Nucleus accumbens (tissue), 56 donors: Measurements from ENCODE around the gene CNTNAP2.
A peak's percentile ranks its signal among the peaks of the same experiment; 100 is the strongest.

ENCODE experiments used
- DNase-seq, 56 donors: peaks; one replicate each; lab custom pipeline; 2025; lab: John Stamatoyannopoulos, UW

The CNTNAP2 gene

DNA sequence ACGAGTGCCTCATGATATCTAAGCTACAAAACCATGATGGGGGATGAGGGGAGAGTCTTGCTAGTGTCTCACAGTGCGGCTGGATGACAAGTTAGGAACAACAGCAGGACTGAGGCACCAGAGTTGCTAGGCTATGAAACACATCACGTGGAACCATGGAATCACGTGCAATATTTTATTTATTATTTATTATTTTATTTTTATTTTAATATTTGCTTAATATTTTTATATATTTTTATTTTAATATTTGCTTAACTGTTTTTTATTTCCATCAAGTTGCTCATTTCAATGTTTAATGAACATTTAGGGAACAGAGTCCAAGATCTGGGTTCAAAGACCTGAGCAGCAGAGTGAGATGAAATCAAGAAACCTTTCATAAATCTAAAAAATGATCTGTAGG is 614.6 kb downstream of the CNTNAP2 start:
- no peak for DNase-seq

DNA sequence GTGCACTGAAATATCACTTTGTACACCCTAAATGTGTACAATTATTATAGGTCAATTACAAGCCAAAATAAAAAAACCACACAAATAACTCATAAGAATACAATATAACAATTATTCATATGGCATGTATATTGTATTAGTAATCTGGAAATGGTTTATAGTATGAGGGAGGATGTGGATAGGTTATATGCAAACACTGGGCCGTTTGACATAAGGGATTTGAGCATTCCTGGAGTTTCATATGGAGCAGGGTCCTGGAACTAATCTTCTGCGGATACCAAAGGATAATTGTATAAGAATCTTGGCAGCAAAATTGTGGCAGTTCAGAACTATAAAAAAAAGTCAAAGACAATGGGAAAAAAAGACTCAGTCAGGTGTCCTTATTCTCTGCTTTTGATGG is 619.4 kb downstream of the CNTNAP2 start:
- DNase-seq, result no peak

- no peak for DNase-seq
These were observed 620.0 kb downstream of the CNTNAP2 start for GRCh38 chr7:146736446-146737190.

- DNase-seq, result no peak
These were observed 623.4 kb downstream of the CNTNAP2 start for GRCh38 chr7:146740039-146740438.

DNA sequence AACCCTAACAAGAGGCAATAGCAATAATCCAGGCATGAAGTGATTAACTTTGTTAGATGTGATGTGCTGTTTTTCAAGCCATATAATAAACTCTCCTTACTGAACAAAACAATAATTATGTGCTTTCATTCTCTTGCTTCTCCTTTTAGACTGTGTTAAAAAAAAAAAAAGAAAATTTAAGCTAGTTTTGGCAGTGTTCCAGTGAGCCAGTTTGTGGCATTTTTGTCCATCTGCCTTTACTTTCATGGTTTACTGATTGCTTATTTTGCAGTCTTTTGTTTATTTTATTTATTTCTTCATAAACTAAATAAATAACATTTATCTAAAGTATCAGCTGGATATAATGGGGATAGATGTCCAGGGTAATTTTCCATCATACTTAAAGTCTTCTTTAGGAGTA is 625.3 kb downstream of the CNTNAP2 start:
- no peak for DNase-seq

DNA sequence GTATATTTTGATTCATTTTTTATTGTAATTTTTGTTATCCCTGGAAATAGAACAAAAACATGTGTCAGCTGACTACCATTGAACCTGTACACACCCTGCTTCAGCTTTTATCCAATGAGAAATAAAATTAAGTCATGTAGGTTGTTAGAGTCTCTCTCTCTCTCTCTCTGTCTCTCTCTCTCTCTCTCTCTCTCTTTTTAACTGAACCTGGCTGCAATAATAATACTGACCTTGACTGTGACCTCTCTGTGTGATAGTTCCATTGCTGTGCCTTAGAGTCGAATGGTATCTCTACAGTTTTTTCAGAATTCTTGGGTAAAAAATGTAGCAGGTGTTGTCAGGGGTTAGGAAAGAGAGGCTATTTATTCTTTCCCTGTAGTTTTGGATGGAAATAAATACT is 637.8 kb downstream of the CNTNAP2 start:
- no peak for DNase-seq

- no peak for DNase-seq
These were observed 639.0 kb downstream of the CNTNAP2 start for GRCh38 chr7:146755585-146755984.

- no peak for DNase-seq
These were observed 647.9 kb downstream of the CNTNAP2 start for GRCh38 chr7:146764458-146764857.

DNA sequence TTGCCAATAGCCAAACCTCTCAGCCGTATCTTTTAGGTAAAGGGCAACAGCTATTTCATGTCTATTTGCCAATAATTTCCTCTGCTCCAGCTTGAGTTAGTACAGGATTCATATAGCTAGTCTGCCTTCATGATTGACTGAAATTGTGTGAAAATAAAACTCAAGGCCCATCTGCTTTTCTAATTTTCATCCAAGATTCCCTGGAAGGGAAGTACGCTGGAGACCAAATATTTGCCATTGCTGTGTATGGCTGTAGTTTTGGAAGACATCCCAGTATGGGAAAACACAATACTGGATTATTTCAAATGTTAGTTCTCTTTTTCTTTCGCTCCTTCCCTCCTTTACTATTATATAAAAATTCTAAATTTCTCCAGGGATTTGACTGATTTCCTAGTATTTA is 652.4 kb downstream of the CNTNAP2 start:
- DNase-seq, result no peak

DNA sequence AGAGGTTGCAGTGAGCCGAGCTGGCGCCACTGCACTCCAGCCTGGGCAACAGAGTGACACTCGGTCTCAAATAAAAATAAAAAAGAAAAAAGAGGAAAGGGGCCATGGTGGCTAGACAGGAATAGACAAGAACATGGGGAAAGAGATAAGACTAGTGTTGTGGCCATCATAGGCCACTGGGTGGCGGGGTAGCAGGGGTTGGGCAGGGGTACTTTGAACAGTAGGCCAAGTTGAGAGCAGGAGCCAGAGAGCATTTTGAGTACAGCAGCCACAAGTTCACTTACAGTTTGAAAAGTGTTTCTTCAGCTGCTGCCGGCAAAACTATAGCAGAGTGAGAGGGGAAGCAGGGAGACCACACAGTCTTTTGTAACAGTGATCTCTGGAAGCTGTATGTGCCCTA is 656.0 kb downstream of the CNTNAP2 start:
- DNase-seq, result no peak

GRCh38 chr7:146773506-146773905 is 656.9 kb downstream of the CNTNAP2 start:
- no peak for DNase-seq

DNA sequence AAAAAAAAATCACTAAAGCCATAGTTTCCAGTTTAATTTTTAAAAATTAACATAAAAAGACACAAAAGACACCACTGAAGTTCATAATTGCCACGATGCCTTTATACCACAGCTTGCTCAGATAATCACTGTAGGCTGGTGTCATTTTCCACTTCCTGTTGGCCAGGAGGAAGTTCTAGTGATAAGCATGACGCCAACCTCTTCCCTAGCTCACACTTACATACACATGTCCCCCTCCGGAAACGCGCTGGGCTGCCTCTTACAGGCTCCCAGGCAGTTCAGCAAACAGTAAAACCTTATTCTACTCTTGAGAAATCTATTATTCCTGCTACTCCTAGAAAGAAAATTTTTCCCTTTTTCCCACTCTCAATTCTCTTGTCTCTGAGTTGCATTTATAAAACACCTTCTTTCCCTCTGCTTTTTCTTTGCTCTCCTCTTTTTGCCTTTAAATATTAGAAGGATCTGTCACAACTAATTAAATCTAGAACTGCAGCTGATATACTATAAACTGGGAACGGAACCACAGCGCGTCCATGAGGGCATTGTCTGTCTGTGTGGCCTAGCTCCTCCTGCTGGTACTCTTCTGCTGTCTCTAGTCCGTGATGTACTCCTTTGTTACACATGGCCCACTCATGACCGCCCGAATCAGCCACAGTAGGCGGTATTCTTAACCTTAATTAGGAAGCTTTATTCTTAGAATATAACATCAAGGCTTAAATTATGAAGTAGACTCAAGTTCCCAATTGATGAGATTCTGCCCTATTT is 664.9 kb downstream of the CNTNAP2 start:
- DNase-seq, result no peak

DNA sequence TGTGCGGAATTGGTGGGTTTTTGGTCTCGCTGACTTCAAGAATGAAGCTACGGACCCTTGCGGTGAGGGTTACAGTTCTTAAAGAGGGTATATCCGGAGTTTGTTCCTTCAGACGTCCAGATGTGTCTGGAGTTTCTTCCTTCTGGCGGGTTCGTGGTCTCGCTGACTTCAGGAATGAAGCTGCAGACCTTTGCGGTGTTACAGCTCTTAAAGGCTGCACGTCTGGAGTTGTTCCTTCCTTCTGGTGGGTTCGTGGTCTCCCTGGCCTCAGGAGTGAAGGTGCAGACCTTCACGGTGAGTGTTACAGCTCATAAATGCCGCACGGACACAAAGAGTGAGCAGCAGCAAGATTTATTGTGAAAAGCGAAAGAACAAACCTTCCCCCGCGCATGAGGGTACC is 670.7 kb downstream of the CNTNAP2 start:
- no peak for DNase-seq

GRCh38 chr7:146788008-146788407 is 671.4 kb downstream of the CNTNAP2 start:
- no peak for DNase-seq

DNA sequence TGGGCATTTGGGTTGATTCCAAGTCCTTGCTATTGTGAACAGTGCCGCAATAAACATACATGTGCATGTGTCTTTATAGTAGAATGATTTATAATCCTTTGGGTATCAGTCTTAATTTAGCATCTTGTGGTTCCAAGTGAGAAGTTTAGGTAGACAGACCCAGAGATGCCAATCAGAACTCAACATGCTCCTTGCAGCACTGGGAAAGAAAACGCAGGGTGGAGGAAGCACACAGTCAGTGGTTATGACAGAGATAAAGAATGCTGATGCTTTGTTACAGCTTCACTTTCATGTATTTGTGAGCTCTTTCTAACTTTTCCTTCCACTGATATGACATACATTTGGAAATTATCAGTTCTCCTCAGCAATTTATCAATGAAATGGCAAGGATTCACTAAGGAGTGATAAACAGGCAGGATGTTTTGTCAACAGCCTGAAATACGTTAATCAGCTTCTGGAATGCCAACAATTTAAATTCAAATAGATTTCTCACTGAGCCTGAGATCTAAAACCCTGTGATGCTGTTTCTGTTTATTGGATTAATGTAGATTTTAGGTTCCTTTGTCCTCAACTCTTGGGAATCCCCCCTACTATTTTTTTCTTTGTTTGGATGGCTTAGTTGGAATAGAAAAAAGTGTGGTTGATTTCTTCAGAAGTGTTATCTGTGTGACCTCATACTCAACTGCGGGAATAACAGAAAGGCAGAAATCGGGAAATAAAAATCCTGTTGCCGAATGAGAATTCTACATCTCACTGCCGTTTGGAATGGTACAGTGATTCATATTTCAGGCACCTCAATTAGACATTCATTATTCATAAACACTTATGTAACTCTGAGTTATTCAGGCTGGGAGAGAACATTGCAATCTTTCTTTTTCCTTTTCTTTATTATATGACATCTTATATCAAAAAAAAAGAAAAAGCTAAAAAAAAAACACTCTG is 675.0 kb downstream of the CNTNAP2 start:
- peak in 1 of 56 donors; percentile 16 for DNase-seq

GRCh38 chr7:146804620-146805019 is 688.0 kb downstream of the CNTNAP2 start:
- no peak for DNase-seq

DNA sequence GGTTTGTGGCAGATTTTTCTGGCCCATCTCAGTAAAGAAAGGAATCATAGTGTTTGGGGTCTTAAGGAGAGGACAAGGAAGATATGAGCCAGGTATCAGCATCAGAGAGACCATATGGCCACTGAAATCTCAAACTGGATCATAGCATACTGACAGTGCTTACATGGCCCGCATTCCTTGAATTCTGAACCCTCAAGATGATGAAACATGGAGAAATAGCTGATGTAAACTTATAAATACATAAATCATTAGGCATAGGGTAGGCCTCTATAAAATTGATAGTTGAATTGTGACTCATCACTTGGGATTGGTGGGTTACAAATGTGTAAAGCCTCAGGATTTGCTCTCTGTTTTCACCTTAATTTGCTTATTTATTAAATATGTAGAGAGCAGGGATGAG is 688.5 kb downstream of the CNTNAP2 start:
- no peak for DNase-seq

DNA sequence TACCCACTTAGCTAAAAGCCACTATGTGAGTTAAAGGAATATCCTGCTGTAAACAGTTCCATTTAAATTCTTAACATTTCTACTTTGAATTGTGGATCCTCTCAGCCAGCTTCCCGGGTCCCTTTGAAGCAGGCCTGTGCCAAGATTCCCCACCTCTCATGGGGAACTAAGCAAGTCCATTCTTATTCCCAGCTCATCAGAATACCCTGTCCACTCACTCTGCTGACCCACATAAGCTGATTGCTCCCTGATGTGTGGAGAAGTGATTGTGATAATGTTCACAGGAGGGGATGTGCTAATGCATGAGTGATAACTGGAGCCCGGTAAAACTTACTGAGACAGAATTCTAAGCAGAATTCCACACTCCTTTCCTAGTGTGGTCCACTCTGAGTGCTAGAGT is 709.7 kb downstream of the CNTNAP2 start:
- DNase-seq, result no peak

DNA sequence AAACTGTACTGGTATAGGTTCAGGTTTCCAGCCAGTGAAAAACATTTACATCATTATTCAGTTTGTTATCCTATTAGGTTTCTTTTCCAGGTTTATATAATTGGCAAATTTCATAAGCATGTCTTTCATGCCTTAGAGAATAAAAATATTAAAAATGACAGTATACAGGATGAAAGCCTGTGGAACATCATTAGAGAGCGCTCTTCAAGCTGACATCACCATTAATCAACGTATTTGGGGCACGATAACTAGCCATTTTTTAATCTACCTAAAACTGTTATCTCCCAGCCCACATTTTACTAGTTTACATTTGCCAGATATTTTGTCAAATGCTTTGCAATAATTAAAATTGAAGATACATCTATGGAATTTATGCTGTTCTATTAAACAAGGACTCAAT is 714.1 kb downstream of the CNTNAP2 start:
- DNase-seq, result no peak

- no peak for DNase-seq
These were observed 715.3 kb downstream of the CNTNAP2 start for GRCh38 chr7:146831875-146832274.

DNA sequence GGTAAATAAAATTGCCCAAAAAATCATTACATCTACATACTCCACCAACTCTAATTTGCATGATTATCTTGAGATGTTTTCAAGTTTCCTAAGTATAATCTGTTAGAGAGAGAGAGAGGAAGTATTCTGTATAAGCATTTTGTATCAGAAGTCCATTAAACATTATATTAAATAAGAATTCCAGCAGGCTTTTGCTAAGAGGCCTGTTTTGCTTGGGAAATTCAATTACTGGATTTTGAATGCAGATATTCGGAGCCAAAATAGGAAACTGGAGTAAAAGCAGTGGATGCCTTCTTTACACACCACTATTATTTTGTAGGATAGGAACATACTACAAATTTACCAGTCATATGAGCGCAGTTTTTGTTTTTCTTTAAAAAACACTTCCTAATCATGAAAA is 727.8 kb downstream of the CNTNAP2 start:
- no peak for DNase-seq
